ENCODE measurements around the gene IFFO2.
A peak's percentile ranks its signal among the peaks of the same experiment; 100 is the strongest.

The IFFO2 gene

DNA sequence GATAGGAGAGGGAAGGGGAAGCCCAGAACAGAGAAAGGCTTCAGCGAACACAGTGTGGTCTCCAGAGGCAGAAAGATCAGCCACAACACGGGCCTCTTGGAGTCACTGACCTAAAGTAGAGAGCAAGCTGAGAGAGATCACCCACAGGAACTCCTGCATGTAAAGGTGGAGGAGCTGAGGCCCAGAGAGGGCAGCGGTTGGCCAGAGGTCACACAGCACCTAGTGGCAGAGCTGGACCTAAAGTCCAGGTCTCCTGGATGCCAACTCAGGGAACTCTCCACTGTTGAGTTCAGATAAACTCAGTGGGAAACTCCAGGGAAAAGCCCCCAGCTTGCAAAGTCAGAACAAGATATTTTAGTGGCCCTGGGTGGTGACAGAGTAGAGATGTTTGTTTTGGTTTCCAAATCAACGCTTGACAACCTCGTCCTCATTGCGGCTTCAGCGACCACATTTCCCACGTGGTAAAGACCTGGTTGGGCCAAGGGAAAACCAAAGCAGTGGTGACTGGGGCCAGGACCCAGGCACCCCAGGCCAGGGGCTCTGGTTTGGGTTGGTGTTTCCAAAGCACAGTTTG, 4.6 kb downstream of the IFFO2 start:
- Histone ChIP-seq H3K27ac (ENCODE audit: low read depth in 2 of 2, low read length in 2 of 2) (peak overlapping the region; percentile 79 to 80), H3K4me1 (ENCODE audit: control insufficient read depth in 2 of 2, insufficient read depth in 2 of 2, low read length in 2 of 2) (peaks cover 38 to 66% of the 10 kb centered on the region in 2 donors), H3K27me3 (ENCODE audit: control insufficient read depth in 2 of 2, insufficient read depth in 2 of 2, low read length in 2 of 2) (no peaks in the 10 kb centered on the region), H3K36me3 (ENCODE audit: control insufficient read depth in 2 of 2, insufficient read depth in 2 of 2, low read length in 2 of 2) (no peaks in the 10 kb centered on the region), H3K9me3 (ENCODE audit: control insufficient read depth in 2 of 2, low read length in 2 of 2) (no peaks in the 10 kb centered on the region), H3K9ac (ENCODE audit: low read depth in 1 of 2, low read length in 2 of 2) (peak overlapping the region in 1 of 2 donors; percentile 32), H3K4me3 (ENCODE audit: low read length in 2 of 2) (peak overlapping the region in 1 of 2 donors; percentile 26)

DNA sequence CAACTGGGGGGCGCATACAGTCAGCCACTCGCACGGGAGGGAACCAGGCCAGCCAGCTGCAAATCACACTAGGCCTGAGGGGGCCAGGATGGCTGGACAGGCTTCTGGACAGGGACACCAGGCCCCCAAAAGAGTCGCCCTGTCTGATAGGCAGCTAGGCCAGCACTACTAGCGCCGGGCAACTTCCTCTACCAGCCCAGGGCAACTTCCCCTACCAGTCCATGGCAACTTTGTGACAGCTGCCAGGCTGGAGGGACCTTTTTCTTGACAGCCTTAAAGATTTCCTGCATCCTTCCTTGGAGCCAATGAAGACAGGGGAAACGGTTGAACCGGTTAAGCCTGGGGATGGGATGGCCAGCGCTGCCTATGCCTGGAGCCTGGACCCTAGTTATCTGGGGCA, 5.1 kb downstream of the IFFO2 start:
- no peaks in the 10 kb centered on the region for H3K27me3 ChIP-seq (ENCODE audit: control insufficient read depth in 2 of 2, insufficient read depth in 2 of 2, low read length in 2 of 2)
- no peaks in the 10 kb centered on the region for H3K9me3 ChIP-seq (ENCODE audit: control insufficient read depth in 2 of 2, low read length in 2 of 2)
- no peaks in the 10 kb centered on the region for H3K36me3 ChIP-seq (ENCODE audit: control insufficient read depth in 2 of 2, insufficient read depth in 2 of 2, low read length in 2 of 2)
- H3K27ac ChIP-seq (ENCODE audit: low read depth in 2 of 2, low read length in 2 of 2), result peak overlapping the region; percentile 79 to 80
- H3K9ac ChIP-seq (ENCODE audit: low read depth in 1 of 2, low read length in 2 of 2), result peak overlapping the region in 1 of 2 donors; percentile 32
- peaks cover 40 to 67% of the 10 kb centered on the region in 2 donors for H3K4me1 ChIP-seq (ENCODE audit: control insufficient read depth in 2 of 2, insufficient read depth in 2 of 2, low read length in 2 of 2)
- H3K4me3 ChIP-seq (ENCODE audit: low read length in 2 of 2), result peak overlapping the region in 1 of 2 donors; percentile 26

DNA sequence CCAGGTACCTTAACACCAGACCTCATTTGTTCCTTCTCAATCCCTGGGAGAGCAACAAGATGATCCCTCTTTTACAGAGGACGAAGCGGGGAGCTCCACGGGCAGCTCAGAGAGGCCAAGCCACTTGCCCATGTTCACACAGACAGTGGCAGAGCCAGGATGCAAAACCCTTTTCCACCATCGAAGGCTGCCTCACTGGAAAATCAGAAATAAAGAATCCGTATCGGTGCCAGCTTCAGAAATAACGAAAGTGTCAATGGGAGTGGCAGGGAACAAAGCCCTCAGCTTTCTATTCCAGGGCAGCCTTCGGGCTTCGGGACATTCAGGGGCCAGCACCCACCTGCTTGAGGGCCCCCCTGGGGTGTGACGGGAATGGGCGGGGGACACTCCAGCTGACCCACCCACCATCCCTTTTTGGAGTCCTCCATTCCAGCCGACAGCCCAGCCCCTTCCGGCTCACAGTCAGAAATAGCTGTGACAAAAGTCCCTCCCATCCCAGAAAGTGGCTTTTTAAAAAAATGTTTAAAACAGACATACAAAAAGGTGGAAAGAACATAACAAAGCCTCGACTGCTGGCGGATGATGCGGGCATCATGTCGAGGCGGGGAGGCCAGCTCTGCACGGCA, 6.0 kb downstream of the IFFO2 start:
- Histone ChIP-seq H3K4me1 (ENCODE audit: control insufficient read depth in 2 of 2, insufficient read depth in 2 of 2, low read length in 2 of 2) (peaks cover 42 to 72% of the 10 kb centered on the region in 2 donors), H3K36me3 (ENCODE audit: control insufficient read depth in 2 of 2, insufficient read depth in 2 of 2, low read length in 2 of 2) (no peaks in the 10 kb centered on the region), H3K4me3 (ENCODE audit: low read length in 2 of 2) (peak overlapping the region; percentile 12 to 29)

DNA sequence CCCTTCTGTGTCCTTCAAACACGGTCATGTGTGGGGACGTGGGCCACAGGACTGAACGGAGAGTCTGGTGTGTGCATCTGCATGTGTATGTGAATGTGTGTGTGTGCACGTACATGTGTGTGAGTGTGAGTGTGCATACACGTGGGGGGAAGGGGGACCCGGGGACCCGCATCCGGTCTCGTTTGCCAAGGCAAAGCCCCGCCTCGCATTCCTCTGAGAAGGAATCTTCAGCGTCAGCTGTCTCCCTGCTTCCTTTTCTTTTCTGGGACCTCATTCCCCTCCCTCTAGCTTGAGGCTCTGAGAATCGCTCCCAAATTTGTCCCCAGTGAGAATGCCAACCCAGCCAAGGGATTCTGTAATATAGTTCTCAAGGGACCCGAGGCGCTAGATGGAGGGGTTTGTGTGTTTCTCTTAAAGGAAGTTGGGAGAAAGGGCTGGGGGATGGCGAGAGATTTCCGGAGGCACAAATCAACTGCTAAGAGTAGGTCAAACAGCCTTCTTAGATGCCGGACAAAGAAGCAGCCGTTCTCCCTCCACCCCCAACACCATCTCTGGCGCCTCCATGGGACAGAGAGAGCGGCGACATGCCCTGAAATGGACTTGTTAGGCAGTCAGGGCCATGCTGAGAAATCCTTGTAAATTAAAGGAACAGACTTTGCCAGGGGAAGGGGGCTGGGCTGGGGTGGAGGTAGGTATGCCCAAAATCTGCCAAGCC, 6.6 kb downstream of the IFFO2 start:
- H3K4me1 ChIP-seq (ENCODE audit: control insufficient read depth in 2 of 2, insufficient read depth in 2 of 2, low read length in 2 of 2), result peaks cover 48 to 74% of the 10 kb centered on the region in 2 donors
- no peaks in the 10 kb centered on the region for H3K9me3 ChIP-seq (ENCODE audit: control insufficient read depth in 2 of 2, low read length in 2 of 2)
- peak overlapping the region; percentile 79 to 80 for H3K27ac ChIP-seq (ENCODE audit: low read depth in 2 of 2, low read length in 2 of 2)
- H3K27me3 ChIP-seq (ENCODE audit: control insufficient read depth in 2 of 2, insufficient read depth in 2 of 2, low read length in 2 of 2), result no peaks in the 10 kb centered on the region
- no peaks in the 10 kb centered on the region for H3K36me3 ChIP-seq (ENCODE audit: control insufficient read depth in 2 of 2, insufficient read depth in 2 of 2, low read length in 2 of 2)
- peak overlapping the region; percentile 38 to 50 for H3K9ac ChIP-seq (ENCODE audit: low read depth in 1 of 2, low read length in 2 of 2)
- H3K4me3 ChIP-seq (ENCODE audit: low read length in 2 of 2), result peak overlapping the region; percentile 17 to 29

More for the DNA sequence above, 6.0 kb downstream of the IFFO2 start:
- Histone ChIP-seq H3K27ac (ENCODE audit: low read depth in 2 of 2, low read length in 2 of 2) (peak overlapping the region; percentile 79 to 80), H3K9me3 (ENCODE audit: control insufficient read depth in 2 of 2, low read length in 2 of 2) (no peaks in the 10 kb centered on the region), H3K9ac (ENCODE audit: low read depth in 1 of 2, low read length in 2 of 2) (peak overlapping the region; percentile 38 to 50), H3K27me3 (ENCODE audit: control insufficient read depth in 2 of 2, insufficient read depth in 2 of 2, low read length in 2 of 2) (no peaks in the 10 kb centered on the region)

DNA sequence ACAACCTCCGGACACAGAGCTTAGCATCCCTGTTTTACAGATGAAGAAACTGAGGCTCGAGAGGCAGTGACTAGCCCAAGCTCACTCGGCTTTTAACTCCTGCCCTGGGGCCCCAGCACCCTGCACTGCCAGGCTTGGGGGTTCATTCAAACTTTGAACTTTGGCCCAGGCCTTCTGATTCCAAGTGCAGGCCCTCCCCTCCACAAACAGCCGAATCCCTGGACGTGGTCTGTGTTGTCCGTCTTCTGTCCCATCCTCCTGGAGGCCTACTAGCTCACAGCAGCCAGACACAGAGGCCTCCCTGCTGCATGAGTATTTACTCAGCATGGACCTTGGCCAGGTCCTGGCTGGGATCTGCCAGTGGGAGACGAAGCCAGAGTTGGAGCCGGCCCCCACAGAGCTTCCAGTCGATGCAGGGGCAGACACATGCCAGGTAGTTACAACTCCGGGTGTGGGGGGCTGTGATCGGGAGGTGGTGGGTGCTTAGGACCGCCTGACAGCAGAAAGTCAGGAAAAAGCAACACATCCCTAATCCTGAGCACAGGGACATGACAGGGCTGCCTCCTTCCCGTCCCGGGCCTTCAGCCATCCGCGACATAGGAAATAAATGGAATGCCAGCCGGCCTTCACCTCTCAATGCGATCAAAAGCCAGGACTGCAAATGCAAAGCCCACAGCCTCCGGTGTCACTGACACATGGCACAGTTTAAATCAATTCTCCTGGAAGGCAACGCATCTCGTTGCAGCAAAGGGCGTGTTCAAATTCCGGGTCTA, 7.4 kb downstream of the IFFO2 start:
- Histone ChIP-seq H3K4me1 (ENCODE audit: control insufficient read depth in 2 of 2, insufficient read depth in 2 of 2, low read length in 2 of 2) (peaks cover 49 to 74% of the 10 kb centered on the region in 2 donors), H3K27ac (ENCODE audit: low read depth in 2 of 2, low read length in 2 of 2) (peak overlapping the region; percentile 79 to 80), H3K36me3 (ENCODE audit: control insufficient read depth in 2 of 2, insufficient read depth in 2 of 2, low read length in 2 of 2) (no peaks in the 10 kb centered on the region), H3K9me3 (ENCODE audit: control insufficient read depth in 2 of 2, low read length in 2 of 2) (no peaks in the 10 kb centered on the region), H3K9ac (ENCODE audit: low read depth in 1 of 2, low read length in 2 of 2) (peak overlapping the region; percentile 9 to 50), H3K27me3 (ENCODE audit: control insufficient read depth in 2 of 2, insufficient read depth in 2 of 2, low read length in 2 of 2) (no peaks in the 10 kb centered on the region), H3K4me3 (ENCODE audit: low read length in 2 of 2) (peak overlapping the region in 1 of 2 donors; percentile 14)

DNA sequence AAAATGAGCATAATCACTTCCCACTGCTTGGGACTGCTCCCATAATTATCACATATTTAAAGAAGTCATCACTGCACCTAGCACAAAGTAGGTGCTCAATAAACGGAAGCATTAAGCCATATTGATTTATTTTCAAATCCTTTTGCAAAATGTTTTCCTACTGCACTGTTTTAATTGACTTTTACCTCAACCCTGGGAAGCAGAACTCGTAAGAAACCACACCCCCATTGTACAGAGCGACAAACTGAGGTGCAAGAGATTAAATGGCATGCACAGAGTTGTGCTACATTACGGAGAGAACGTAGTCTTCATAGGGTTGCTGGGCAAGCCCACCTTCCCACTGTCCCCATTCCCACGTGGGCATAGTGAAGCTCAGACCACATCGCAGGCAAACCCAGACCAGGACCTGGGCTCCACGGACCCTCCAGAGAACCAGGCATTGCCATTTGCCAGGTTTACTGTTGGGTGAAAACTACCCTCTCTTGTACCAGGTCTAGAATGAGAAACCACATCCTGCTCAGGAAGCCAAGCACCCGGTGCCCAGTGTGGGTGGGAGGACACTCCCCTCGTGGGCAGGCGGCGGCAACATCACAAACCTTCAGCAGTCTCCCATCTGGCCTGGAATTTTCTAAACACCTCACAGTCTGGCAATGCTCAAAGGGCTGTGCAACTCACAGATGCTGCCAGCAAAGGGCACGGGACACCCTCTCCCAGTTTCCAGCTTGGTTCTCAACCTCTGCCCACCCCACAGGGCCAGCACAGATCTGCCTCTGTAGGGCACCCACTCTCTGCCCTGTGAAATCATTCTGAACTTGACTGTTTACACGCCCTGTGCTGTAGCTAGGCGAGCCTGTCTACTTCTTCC, 8.2 kb downstream of the IFFO2 start:
- H3K4me1 ChIP-seq (ENCODE audit: control insufficient read depth in 2 of 2, insufficient read depth in 2 of 2, low read length in 2 of 2), result peaks cover 45 to 71% of the 10 kb centered on the region in 2 donors
- H3K27me3 ChIP-seq (ENCODE audit: control insufficient read depth in 2 of 2, insufficient read depth in 2 of 2, low read length in 2 of 2), result no peaks in the 10 kb centered on the region
- H3K4me3 ChIP-seq (ENCODE audit: low read length in 2 of 2), result peak overlapping the region in 1 of 2 donors; percentile 20

DNA sequence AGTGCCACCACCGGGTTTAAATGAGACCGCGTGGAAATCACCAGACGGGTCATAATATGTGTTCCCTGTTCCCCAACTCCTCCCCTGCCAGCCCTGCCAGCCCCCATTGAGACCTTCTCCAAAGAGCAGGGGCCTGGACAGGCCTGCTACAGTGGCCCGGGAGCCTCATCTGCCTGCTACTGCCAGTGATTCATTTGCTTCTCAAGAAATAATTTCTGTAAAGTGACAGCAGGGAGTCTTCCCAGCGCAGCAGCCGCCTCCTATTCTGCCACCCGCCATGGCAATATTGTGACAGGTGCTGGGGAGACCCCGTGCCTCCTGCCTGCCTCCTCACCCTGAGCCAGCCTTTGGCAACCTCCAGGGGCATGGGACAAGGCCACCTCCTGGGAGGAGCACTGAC, 8.9 kb downstream of the IFFO2 start:
- H3K27ac ChIP-seq (ENCODE audit: low read depth in 2 of 2, low read length in 2 of 2), result peak overlapping the region in 1 of 2 donors; percentile 23
- H3K9ac ChIP-seq (ENCODE audit: low read depth in 1 of 2, low read length in 2 of 2), result peak overlapping the region in 1 of 2 donors; percentile 14
- H3K4me1 ChIP-seq (ENCODE audit: control insufficient read depth in 2 of 2, insufficient read depth in 2 of 2, low read length in 2 of 2), result peaks cover 45 to 67% of the 10 kb centered on the region in 2 donors

More for the DNA sequence above, 8.2 kb downstream of the IFFO2 start:
- no peak overlapping the region for H3K9ac ChIP-seq (ENCODE audit: low read depth in 1 of 2, low read length in 2 of 2)
- H3K9me3 ChIP-seq (ENCODE audit: control insufficient read depth in 2 of 2, low read length in 2 of 2), result no peaks in the 10 kb centered on the region
- no peaks in the 10 kb centered on the region for H3K36me3 ChIP-seq (ENCODE audit: control insufficient read depth in 2 of 2, insufficient read depth in 2 of 2, low read length in 2 of 2)
- H3K27ac ChIP-seq (ENCODE audit: low read depth in 2 of 2, low read length in 2 of 2), result peak overlapping the region in 1 of 2 donors; percentile 80

DNA sequence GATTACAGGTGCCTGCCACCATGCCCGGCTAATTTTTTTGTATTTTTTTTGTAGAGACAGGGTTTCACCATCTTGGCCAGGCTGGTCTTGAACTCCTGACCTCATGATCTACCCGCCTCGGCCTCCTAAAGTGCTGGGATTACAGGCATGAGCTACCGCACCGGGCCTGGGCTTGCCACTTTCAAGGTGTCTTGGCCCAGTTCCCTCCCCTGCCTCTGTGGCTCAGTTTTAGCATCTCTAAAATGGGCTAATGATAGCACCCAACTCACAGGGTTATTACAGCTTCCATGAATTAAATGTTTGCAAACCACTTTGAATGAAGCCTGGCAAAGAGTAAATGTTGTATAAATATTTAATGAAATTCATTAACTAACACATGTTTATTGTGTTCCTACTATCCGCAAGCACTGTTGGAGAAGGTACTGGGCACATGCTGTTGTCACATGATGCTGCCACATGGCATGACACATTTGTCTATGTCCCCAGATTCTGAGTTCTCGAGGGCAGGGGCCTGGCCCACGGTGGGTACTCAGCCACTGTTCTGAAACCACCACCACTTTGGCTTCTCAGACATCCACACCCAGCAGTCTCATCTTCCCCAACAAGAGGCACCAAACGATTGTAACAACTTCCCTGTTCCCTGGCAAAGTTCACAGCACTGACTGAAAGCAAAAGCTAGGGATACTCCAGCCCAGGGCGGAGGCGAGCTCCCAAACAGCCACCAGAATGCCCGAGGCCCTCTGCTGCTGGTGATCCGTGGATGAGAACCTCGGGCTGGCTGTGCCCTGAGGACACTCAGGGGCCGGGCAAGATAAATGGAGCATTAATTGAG, 9.7 kb downstream of the IFFO2 start:
- H3K4me1 ChIP-seq (ENCODE audit: control insufficient read depth in 2 of 2, insufficient read depth in 2 of 2, low read length in 2 of 2), result peaks cover 43 to 60% of the 10 kb centered on the region in 2 donors
- no peaks in the 10 kb centered on the region for H3K27me3 ChIP-seq (ENCODE audit: control insufficient read depth in 2 of 2, insufficient read depth in 2 of 2, low read length in 2 of 2)
- H3K4me3 ChIP-seq (ENCODE audit: low read length in 2 of 2), result no peak overlapping the region
- H3K36me3 ChIP-seq (ENCODE audit: control insufficient read depth in 2 of 2, insufficient read depth in 2 of 2, low read length in 2 of 2), result no peaks in the 10 kb centered on the region
- peak overlapping the region in 1 of 2 donors; percentile 14 for H3K9ac ChIP-seq (ENCODE audit: low read depth in 1 of 2, low read length in 2 of 2)
- H3K9me3 ChIP-seq (ENCODE audit: control insufficient read depth in 2 of 2, low read length in 2 of 2), result no peaks in the 10 kb centered on the region
- no peak overlapping the region for H3K27ac ChIP-seq (ENCODE audit: low read depth in 2 of 2, low read length in 2 of 2)

More for the DNA sequence above, 8.9 kb downstream of the IFFO2 start:
- H3K27me3 ChIP-seq (ENCODE audit: control insufficient read depth in 2 of 2, insufficient read depth in 2 of 2, low read length in 2 of 2), result no peaks in the 10 kb centered on the region
- H3K36me3 ChIP-seq (ENCODE audit: control insufficient read depth in 2 of 2, insufficient read depth in 2 of 2, low read length in 2 of 2), result no peaks in the 10 kb centered on the region
- H3K4me3 ChIP-seq (ENCODE audit: low read length in 2 of 2), result no peak overlapping the region
- no peaks in the 10 kb centered on the region for H3K9me3 ChIP-seq (ENCODE audit: control insufficient read depth in 2 of 2, low read length in 2 of 2)

All from mucosa of rectum (tissue), 2 donors.